HG03135 (cell line): ENCODE data around the gene LEMD3.

ENCODE experiments used
- ATAC-seq: cut with Tn5 transposase; IDR thresholded peaks from one replicate; pipeline ENCODE4 v1.9.1; 2021; ENCODE audit warnings: mild to moderate bottlenecking, moderate library complexity; ENCODE audit not compliant: unreplicated experiment

Gene LEMD3

DNA sequence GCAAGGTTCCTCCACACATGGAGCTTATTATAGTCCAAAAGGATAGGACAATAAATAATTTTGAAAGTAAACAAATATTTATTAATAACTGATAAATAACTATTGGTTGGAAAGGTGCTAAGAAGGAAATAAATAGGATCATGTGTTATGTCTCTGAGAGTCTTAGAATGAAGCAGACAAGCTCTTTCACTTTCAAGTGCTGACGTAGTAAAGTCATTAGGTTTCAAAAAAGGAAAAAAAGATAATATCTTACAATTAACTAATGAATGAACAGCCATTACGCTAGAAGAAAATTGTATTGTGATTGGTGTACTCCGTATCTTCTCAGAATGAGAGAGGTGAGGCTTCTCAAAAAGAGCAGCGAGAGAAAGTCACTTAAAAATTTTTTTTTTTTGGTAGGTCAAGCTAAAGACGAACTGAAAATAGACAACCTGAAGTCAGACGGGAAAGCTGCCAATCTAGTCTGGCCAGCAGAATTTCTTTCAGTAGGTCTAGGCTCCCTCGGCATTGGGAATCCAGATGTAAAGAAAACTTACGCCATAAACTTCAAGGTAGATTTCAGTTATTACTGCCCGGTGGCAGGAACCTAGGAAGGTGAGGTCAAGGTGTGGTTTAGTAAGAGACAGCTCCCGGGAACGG lies 583 bp upstream of the LEMD3 start:
- peak; percentile 0 for ATAC-seq

DNA sequence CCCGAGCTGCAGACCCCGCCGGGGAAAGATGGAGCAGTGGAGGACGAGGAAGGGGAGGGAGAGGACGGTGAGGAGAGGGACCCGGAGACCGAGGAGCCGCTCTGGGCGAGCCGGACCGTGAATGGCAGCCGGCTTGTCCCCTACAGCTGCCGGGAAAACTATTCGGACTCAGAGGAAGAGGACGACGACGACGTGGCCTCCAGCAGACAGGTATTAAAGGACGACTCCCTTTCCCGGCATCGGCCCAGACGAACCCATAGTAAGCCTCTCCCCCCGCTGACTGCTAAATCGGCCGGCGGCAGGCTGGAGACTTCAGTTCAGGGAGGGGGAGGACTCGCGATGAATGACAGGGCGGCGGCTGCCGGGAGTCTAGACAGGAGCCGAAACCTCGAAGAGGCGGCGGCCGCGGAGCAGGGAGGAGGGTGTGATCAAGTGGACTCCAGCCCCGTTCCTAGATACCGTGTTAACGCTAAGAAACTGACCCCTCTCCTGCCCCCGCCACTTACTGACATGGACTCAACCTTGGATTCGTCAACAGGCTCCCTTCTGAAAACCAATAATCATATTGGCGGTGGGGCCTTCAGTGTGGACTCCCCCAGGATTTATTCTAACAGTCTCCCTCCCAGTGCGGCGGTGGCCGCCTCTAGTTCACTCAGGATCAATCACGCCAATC lies 962 bp downstream of the LEMD3 start:
- ATAC-seq, result peak; percentile 39

DNA sequence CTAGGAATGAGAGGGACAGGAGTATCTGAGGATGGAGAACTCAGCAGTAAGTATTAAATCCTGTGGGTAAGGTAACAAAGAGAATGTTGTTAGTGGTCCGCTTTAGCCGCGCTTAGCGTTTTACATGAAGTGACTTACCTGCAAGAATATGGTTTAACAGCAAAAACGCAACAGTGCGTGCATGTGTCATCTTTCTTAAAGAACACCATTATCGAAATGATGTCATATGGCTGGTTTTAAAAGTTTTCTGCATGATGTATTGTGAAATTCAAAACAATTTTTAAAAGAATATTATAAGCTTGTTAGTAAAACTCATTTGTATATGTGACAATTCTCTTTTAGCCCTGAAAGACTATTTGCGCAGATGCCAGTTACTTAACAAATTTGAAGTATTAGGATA lies 1.7 kb downstream of the LEMD3 start:
- no peak for ATAC-seq

DNA sequence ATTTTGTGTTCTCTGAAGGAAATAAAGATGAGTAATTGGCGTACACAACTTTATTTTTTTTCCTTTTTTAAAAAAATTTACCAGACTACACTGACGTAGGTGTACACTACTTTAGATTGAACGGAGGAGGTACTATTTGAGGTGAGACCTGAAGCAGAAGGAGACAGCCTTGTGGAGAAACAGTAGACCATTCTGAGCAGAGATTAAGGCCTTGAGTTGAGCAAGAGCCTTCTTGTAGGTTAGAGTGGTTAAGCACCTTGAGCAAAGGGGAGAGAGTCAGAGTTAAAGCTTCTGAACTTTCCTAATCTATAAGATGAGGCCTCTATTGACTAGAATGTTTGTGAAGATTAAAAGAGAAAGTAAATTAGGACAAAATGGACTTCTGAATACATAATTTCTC lies 2.5 kb downstream of the LEMD3 start:
- no peak for ATAC-seq

DNA sequence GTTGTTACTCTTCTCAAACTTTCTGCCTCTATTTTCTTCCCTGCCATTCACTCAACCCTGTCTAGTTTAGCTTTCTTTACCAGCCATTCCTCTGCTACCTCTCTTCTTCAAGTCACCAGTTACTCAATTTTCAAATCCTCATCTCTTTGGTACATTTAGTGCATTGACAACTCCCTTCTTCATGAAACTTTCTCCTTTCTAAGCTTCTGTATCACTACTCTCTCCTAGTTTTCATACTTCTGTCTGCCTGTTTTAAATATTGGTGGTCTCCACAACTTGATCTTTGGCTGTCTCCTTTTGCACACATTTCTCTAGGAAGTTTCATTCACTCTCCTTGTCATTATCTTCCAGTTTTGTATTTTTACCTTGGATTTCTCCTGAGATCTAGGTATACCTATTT lies 6.0 kb downstream of the LEMD3 start:
- ATAC-seq, result no peak

DNA sequence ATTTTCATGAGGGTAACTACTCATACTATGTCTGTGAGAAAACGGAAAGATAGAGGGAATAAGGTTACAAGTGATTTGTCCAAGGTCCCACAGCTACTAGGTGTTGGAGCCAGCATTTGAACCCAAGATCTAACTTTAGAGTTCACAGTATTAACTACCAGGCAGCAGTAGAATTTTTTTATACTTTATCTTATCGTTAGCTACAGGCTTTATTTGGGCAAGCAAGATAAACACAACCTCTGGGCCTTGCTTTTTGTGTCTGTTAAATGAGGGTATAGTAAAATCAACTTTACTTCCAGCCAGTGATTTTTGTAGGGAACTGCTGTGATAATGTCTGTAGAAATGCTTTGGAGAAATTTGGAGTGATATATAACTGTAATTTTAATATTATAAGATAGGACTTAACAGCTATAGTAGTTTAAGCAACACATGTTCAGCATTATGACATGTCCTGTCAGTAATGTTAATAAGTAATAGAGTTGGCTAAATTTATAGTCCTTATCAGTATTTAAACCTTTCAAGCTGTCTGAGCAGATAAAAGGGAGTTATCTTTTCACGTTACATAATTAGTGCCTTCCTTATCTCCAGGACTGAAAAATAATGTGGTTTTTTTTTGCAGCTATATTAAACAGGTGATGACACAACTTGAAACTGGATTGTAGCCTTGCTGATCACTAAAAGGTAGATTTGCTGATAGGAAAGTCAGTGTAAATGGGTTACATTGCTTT lies 12.8 kb downstream of the LEMD3 start:
- ATAC-seq, result no peak

DNA sequence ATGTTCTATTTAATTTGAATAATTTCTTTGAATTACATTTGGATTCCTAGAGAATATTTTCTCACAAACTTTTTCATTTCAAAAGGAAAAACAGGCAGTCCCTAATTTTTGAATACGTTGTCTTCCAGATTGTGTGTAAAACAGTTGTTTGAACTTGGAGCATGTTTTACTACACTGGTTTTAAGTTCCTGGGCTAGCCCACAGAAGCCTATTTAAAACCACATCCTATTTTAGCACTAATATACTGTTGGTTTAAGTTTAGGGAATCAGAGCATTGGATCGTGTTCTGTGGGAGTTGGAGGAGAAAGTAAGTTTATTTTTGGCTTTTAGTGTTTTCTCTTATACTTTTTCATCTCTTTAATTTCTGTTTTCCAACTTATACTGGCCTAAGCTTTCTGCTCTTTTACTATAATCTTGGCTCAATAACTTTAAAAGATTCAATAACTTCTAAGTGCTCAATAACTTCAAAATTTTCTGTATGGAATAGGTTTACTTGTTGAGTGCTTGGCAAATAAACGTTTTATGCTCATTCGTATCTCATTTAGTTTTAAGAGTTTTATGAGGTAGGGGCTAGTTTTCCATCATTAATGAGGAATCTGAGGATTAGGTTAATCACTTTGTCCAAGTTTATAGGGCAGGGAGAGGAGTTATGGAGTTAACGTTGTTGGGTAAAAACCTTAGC lies 14.9 kb downstream of the LEMD3 start:
- ATAC-seq, result no peak

DNA sequence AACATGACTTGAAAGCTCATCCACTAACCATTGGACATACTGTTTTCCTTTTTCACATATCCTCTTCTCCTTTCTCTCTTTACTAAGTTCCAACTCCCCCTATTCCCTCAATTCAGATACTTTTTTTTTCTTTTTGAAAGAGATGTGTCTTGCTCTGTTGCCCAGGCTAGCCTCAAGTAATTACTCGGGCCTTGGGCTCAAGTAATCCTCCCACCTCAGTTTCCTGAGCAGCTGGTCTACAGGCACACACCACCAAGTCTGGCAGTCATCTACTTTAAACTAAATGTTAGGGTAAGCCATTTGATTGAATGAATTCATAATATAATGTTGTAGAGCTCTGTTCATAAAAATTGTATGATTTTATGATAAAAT lies 15.5 kb downstream of the LEMD3 start:
- no peak for ATAC-seq

DNA sequence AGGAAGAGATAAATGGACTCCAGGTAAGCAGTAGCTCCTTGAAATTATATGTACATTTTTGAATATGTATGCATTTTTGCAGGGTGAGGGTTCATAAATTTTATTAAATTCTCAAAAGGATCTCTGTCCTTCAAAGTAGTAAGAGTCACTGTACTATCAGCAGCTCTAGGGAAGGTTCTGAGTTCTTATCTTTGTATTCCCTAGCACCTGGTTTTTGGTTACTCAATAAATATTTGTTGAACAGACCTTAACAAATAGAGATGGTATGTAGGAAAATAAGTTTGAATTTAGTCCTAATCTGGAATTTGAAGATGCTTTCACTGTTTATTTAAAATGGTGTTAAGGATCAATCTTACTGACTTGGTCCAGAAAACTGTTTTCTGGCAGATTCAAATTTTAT lies 18.3 kb downstream of the LEMD3 start:
- no peak for ATAC-seq

DNA sequence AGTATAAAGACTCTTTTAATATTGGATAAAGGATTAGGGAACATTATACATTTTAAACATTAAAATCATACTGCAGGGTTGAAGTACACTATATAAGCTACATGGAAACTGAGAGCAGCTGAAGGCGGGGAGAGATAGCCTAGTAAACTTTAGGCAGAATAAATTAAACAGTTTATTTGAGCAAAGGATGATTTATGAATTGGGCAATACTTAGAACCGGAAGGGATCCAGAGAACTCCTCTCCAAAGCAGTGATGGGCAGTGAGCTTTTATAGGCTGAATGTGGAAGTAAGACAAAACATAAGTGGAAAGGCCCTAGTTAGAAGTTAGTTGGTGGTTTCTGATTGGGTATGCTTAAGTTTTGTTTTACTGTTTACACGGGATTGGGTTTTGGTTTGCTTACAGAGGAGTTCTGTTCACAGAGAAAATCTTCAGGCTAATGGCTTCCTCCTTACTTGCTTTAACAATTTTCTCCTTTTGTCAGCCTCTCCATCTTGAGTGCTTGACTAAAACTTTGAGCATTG lies 18.9 kb downstream of the LEMD3 start:
- peak; percentile 38 for ATAC-seq

DNA sequence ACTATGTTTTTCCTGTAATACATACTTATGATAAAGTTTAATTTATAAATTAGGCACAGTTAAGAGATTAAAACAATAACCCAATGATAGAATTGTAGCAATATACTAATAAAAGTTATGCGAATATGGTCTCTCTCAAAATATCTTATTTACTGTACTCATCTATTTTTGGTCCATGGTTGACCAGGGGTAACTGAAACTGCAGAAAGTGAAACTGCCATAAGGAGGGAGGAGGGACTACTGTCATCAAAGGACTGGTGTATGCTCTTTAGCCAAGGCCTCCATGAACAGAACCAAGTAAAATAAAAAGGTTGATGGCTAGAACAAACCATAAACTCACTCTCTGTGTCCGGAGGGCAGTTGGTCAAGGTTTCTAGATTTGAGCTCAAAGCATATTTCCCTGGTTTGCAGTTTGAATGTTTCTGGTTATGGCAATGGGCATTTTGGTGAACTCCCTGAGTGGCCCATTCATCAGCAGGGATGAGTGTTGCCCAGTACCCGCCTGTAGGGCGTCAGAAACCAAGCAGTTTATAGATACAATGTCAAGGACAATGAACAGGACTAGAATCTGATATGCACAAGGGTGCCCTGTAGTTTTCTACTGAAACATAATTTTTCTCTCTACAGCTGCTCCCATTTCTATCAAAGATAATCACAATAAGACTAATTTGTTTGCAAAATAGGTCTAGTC lies 19.8 kb downstream of the LEMD3 start:
- peak; percentile 97 for ATAC-seq

DNA sequence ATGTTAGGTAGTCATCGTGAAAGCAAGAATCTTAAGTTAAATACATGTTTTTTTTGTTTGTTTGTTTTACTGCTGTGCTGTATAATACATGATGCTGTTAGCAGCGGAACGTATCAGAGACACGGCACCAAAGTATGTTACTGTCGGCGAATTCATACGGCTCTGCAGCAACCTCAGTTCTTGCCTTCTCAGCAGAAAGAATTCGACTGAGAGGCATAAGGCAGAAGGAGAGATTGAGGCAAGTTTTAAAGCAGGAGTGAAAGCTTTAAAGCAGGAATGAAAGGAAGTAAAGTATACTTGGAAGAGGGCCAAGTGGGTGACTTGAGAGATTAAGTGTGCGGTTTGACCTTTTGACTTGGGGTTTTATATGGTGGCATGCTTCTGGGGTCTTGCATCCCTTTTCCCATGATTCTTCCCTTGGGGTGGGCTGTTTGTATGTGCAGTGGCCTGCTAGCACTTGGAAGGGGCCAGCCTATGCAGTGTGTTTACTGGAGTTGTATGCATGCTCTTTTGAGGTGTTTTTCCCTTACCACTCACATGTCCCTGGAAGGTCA lies 23.7 kb downstream of the LEMD3 start:
- ATAC-seq, result no peak

DNA sequence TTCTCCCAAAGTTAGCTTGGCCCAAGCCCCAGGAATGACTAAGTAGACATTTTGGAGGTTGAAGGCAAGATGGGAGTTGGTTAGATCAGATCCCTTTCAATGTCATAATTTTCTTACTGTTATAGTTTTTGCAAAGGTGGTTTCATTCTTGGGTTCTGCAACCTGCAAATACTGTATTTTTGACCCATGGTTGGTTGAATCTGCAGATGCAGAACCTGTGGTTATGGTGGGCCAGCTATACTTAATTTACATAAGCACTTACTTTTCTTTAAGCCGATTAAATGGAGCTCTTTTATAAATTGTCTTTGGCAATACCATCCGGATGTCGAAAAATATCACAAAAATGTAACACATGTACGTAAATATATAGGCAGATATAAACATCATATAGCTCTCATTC lies 25.6 kb downstream of the LEMD3 start:
- ATAC-seq, result no peak

DNA sequence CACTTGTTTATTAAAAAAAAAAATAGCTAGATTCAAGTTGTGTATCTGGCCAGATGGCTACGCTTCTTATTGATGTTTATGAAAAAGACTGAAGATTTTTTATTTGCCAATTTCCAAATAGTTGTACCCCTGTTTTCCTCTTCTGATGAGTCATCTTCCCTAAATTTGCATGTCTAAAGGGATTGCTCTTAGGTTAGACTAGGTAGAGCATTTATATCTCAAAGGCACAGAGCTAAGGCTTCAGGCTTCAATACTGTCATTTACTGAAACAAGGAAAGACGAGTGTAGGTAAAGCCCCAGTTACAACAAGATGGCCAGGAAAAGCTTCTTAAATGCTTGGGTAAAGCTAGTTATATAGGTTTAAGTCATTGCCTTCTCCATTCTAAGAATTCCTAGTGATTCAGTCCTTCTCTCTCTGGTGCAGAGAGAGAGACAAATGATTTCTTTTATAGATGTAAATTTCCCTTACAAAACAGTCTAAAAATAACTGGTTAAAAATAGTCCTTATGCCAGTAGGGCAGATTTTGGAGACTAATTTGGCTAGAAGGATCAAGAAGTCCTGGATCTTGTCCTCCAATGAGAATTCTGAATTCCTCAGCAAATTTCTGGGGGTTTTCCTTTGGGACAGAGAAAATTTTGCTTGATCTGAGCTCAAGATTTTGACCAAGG lies 26.1 kb downstream of the LEMD3 start:
- ATAC-seq, result no peak

DNA sequence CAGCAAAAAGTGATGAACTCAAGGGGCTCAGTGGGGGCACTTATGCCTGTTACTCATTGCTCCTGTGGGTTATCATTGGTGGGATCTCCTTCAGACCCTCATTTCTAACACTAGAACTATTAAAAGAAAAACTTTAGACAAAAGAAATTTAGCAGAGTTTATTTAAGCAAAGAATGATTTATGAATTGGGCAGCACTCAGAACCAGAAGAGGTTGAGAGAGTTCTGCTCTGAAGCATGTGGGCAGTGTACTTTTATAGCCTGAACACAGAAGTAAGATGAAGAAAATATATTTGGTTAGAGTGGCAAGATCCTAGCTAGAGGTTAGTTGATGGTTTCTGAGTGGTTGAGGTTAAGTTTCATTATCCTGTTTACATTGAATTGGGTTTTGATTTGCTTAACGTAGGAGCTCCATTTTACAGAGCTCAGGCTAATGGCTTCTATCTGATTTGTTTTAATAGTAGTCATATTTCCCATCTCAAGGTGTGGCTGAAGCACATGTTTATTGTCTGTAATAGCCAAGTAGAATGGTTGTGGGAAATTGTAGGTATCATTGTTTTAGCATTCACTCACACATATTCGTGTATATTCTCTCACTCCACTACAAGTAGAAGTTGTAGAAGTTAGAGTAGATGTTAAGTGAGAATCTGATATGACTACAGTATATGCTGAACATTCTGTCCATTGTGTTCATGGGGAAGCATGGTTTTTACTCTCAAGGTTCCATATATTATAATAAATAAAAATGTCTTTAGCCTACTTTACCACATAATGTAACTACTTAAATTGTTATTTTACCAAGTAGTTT lies 27.6 kb downstream of the LEMD3 start:
- no peak for ATAC-seq

DNA sequence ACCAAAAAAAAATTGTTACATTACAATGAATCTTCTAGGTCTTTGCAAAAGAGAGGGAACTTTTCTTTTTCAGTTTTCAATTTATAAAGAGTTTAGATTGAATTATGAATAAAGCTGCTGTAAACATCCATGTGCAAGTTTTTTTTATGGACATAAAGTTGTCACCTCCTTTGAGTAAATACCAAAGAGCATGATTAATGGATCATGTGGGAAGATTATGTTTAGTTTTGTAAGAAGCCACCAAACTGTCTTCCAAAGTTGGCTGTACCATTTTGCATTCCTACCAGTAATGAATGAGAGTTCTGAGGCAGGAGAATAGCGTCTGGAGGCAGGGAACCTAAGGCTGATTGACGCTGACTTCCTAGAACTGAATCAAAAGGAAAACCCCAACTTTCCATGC lies 30.2 kb downstream of the LEMD3 start:
- ATAC-seq, result no peak

DNA sequence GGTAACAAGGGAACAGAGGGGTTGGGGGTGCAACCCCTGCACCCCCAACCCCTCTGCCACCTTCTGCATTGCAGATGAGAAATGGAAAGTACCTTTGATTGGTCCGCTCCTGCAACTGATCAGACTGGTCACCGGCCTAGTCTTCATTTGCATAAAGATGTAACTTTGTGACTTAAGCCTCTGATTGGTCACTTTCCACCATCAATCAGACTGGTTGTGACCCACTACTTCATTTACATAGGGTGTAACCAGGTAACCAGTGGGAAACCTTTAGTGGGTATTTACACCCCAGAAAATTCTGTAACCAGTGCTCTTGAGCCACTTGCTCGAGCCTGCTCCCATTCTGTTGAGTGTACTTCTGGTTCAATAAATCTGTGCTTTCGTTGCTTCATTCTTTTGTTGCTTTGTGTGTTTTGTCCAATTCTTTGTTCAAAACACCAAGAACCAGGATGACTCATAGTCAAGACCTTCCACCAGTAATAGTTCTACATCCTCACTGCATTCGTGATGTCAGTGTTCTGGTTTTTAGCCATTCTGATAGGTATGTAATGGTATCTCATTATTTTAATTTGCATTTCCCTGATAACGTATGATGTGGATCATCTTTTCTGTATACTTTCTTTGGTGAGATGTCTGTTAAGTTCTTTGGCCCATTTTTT lies 30.8 kb downstream of the LEMD3 start:
- no peak for ATAC-seq

DNA sequence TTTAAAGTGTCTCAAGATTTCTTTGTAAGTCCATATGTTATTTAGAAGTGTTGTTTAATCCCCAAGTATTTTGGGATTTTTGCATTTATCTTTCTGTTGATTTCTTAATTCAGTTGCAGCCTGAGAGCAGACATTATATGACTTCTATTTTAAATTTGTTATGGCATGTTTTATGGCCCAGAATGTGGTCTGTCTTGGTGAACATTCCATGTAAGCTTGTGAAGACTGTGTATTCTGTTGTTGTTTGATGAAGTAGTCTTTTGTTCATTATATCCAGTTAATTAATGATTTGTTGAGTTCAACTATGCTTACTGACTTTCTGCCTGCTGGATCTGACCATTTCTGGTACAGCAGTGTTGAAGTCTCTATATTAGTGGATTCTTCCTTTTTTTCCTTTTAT lies 34.0 kb downstream of the LEMD3 start:
- ATAC-seq, result no peak
